ENCODE measurements around the gene LIPT1.
A peak's percentile ranks its signal among the peaks of the same experiment; 100 is the strongest.

The LIPT1 gene

GRCh38 chr2:99139003-99139402 lies 15.8 kb upstream of the LIPT1 start:
- Histone ChIP-seq H2AFZ (ENCODE audit: low read depth, low read length, severe bottlenecking) (no peak overlapping the region), H3K36me3 (ENCODE audit: low read length) (no peaks in the 10 kb centered on the region), H3K79me2 (ENCODE audit: insufficient read depth, low read length) (peaks cover 22% of the 10 kb centered on the region), H3K9ac (ENCODE audit: low read length) (no peak overlapping the region), H3K27ac (ENCODE audit: low read depth, low read length) (no peak overlapping the region), H3K9me3 (ENCODE audit: insufficient read depth, low read length) (no peaks in the 10 kb centered on the region), H3F3A (ENCODE audit: insufficient read depth) (peaks cover 16% of the 10 kb centered on the region), H3K9me2 (replicated peaks; ENCODE audit: insufficient read depth, low read length) (no peaks in the 10 kb centered on the region), H3K4me3 (ENCODE audit: insufficient read depth, low read length, poor library complexity, severe bottlenecking) (no peak overlapping the region), H3K27me3 (ENCODE audit: low read length) (no peaks in the 10 kb centered on the region), H3K4me2 (ENCODE audit: low read depth, low read length, poor library complexity, severe bottlenecking) (peak overlapping the region; percentile 100), H4K20me1 (ENCODE audit: low read depth, low read length) (no peaks in the 10 kb centered on the region)
- no peak for TF ChIP-seq EZH2phosphoT487 (conservative IDR thresholded peaks at IDR 0.05; ENCODE audit: low read length)
- TF ChIP-seq, protein P1, sequence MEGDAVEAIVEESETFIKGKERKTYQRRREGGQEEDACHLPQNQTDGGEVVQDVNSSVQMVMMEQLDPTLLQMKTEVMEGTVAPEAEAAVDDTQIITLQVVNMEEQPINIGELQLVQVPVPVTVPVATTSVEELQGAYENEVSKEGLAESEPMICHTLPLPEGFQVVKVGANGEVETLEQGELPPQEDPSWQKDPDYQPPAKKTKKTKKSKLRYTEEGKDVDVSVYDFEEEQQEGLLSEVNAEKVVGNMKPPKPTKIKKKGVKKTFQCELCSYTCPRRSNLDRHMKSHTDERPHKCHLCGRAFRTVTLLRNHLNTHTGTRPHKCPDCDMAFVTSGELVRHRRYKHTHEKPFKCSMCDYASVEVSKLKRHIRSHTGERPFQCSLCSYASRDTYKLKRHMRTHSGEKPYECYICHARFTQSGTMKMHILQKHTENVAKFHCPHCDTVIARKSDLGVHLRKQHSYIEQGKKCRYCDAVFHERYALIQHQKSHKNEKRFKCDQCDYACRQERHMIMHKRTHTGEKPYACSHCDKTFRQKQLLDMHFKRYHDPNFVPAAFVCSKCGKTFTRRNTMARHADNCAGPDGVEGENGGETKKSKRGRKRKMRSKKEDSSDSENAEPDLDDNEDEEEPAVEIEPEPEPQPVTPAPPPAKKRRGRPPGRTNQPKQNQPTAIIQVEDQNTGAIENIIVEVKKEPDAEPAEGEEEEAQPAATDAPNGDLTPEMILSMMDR (IDR thresholded peaks at IDR 0.05; ENCODE audit: insufficient read depth, low read length, poor library complexity, severe bottlenecking), result no peak

DNA sequence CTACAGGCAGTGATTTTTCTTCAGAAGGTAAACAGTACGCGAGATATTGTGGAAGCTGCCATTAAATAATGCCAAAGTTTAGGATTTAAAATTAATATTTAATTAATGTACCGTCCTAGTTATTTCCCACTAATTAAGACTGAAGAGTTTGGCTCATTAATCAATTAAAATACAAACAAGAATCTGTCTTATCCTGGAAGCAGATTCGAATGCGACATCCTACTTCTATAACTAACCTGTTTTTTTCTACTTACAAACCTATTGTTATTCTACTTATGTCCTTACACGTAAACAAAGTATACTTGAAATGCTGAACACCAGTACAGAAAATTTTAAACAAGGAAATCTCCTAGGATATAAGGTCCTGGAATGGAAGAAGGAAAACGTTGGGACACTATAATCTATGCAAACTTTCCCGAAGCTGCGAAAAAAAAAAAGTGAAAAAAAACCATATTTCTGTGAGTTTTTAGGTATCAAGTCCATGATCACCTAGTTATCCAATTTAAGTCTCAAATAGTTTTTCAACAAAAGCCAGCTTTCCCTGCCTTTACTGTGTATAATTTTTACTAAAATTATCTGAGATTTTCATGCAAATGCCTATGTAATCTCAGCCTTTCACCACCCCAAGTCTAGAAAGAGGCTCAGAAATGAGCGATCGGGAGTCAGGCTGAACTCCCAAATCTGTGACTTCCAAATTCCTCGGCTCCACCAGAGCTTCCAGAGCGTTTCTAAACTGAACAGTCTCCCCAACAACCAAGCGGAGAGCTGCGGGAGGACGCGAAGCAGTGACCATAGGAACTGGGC lies 14.5 kb upstream of the LIPT1 start:
- TF ChIP-seq, protein P1 (IDR thresholded peaks at IDR 0.05; ENCODE audit: insufficient read depth, low read length, poor library complexity, severe bottlenecking), result no peak
- TF ChIP-seq EZH2phosphoT487 (conservative IDR thresholded peaks at IDR 0.05; ENCODE audit: low read length), result no peak
- H3F3A ChIP-seq (ENCODE audit: insufficient read depth), result peaks cover 16% of the 10 kb centered on the region
- H3K4me3 ChIP-seq (ENCODE audit: insufficient read depth, low read length, poor library complexity, severe bottlenecking), result peak overlapping the region; percentile 97

GRCh38 chr2:99140860-99141109 lies 14.0 kb upstream of the LIPT1 start:
- TF ChIP-seq, protein P1 (IDR thresholded peaks at IDR 0.05; ENCODE audit: insufficient read depth, low read length, poor library complexity, severe bottlenecking), result no peak
- TF ChIP-seq EZH2phosphoT487 (conservative IDR thresholded peaks at IDR 0.05; ENCODE audit: low read length), result no peak
- H3K27ac ChIP-seq (ENCODE audit: low read depth, low read length), result peak overlapping the region; percentile 75

More for the DNA sequence above, 14.5 kb upstream of the LIPT1 start:
- peaks cover 22% of the 10 kb centered on the region for H3K79me2 ChIP-seq (ENCODE audit: insufficient read depth, low read length)
- no peaks in the 10 kb centered on the region for H3K36me3 ChIP-seq (ENCODE audit: low read length)
- H3K4me2 ChIP-seq (ENCODE audit: low read depth, low read length, poor library complexity, severe bottlenecking), result peak overlapping the region; percentile 100
- no peaks in the 10 kb centered on the region for H4K20me1 ChIP-seq (ENCODE audit: low read depth, low read length)
- H3K9me3 ChIP-seq (ENCODE audit: insufficient read depth, low read length), result no peaks in the 10 kb centered on the region
- H3K9me2 ChIP-seq (replicated peaks; ENCODE audit: insufficient read depth, low read length), result no peaks in the 10 kb centered on the region
- H3K9ac ChIP-seq (ENCODE audit: low read length), result peak overlapping the region; percentile 76
- peak overlapping the region; percentile 64 for H2AFZ ChIP-seq (ENCODE audit: low read depth, low read length, severe bottlenecking)
- no peaks in the 10 kb centered on the region for H3K27me3 ChIP-seq (ENCODE audit: low read length)
- H3K27ac ChIP-seq (ENCODE audit: low read depth, low read length), result peak overlapping the region; percentile 75

More at GRCh38 chr2:99140860-99141109, 14.0 kb upstream of the LIPT1 start:
- peak overlapping the region; percentile 64 for H2AFZ ChIP-seq (ENCODE audit: low read depth, low read length, severe bottlenecking)
- no peaks in the 10 kb centered on the region for H3K27me3 ChIP-seq (ENCODE audit: low read length)
- H3K79me2 ChIP-seq (ENCODE audit: insufficient read depth, low read length), result peaks cover 22% of the 10 kb centered on the region
- peak overlapping the region; percentile 97 for H3K4me3 ChIP-seq (ENCODE audit: insufficient read depth, low read length, poor library complexity, severe bottlenecking)
- H3K4me2 ChIP-seq (ENCODE audit: low read depth, low read length, poor library complexity, severe bottlenecking), result peak overlapping the region; percentile 100
- peaks cover 16% of the 10 kb centered on the region for H3F3A ChIP-seq (ENCODE audit: insufficient read depth)
- H4K20me1 ChIP-seq (ENCODE audit: low read depth, low read length), result no peaks in the 10 kb centered on the region
- H3K9ac ChIP-seq (ENCODE audit: low read length), result peak overlapping the region; percentile 76
- H3K36me3 ChIP-seq (ENCODE audit: low read length), result no peaks in the 10 kb centered on the region
- no peaks in the 10 kb centered on the region for H3K9me3 ChIP-seq (ENCODE audit: insufficient read depth, low read length)
- no peaks in the 10 kb centered on the region for H3K9me2 ChIP-seq (replicated peaks; ENCODE audit: insufficient read depth, low read length)
